GM19397 (cell line): ENCODE measurements around the gene SLC9A9.
"Not testable (repeated sequence)": the region's sequence is repeated elsewhere in the genome, so short reads cannot be mapped to it uniquely, and the experiment has no call there.

Experiments used
- ATAC-seq: cut with Tn5 transposase; IDR thresholded peaks from one replicate; pipeline ENCODE4 v1.9.1; 2021; ENCODE audit warnings: mild to moderate bottlenecking, moderate library complexity; ENCODE audit not compliant: unreplicated experiment

SLC9A9 gene

DNA sequence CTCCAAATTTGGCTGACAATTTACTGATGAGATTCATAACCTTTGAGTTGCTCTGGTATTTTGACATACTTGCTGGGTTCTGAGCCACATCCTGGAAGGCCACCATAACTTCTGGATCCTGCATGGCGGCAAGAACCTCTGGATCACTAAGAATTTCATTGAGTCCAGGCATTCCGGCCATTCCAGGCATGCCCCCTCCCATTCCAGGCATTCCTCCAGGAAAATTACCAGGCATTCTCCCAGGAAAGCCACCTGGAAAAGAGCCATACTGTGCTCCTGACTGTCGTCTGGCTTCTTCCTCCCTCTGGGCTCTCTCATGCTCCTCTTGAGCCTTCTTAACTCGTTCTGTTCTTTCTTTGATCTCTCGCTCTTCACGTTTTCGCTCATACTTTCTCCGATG, 331.1 kb downstream of the SLC9A9 start:
- ATAC-seq: not testable (repeated sequence)

- no peak for ATAC-seq
These were observed 333.4 kb downstream of the SLC9A9 start for GRCh38 chr3:143514874-143515273.

DNA sequence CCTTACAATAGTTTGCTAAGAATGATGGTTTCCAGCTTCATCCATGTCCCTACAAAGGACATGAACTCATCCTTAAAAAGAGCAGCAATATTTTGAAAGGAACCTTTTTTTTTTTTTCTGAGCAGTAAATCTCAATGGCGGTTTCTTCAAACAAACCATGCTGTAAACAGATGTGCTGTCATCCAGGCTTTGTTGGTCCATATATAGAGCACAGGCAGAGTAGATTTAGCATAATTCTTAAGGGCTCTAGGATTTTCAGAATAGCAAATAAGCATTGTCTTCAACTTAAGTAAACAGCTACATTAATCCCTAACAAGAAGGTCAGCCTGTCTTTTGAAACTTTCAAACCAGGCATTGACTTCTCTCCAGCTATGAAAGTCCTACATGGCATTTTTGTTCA, 334.2 kb downstream of the SLC9A9 start:
- no peak for ATAC-seq

GRCh38 chr3:143511174-143511879, 336.9 kb downstream of the SLC9A9 start:
- no peak for ATAC-seq

DNA sequence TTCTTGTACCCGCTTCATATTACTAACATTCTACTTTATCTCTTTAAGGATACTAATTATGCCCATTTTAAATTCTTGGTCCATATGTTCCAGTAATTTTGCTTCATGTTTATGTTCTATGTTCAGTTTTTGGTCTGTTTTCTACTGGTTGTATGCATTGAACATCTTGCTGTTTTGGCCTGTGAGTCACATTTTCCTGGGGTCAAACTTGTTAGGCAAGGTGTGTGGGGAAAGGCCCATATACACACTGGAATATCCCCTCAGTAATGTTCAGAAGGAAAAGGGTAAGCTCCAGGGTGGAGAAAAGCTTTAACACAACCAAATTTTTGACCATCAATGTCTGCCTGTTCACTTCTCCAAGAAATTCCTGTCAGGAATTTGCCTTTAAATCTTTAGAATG, 337.7 kb downstream of the SLC9A9 start:
- no peak for ATAC-seq

DNA sequence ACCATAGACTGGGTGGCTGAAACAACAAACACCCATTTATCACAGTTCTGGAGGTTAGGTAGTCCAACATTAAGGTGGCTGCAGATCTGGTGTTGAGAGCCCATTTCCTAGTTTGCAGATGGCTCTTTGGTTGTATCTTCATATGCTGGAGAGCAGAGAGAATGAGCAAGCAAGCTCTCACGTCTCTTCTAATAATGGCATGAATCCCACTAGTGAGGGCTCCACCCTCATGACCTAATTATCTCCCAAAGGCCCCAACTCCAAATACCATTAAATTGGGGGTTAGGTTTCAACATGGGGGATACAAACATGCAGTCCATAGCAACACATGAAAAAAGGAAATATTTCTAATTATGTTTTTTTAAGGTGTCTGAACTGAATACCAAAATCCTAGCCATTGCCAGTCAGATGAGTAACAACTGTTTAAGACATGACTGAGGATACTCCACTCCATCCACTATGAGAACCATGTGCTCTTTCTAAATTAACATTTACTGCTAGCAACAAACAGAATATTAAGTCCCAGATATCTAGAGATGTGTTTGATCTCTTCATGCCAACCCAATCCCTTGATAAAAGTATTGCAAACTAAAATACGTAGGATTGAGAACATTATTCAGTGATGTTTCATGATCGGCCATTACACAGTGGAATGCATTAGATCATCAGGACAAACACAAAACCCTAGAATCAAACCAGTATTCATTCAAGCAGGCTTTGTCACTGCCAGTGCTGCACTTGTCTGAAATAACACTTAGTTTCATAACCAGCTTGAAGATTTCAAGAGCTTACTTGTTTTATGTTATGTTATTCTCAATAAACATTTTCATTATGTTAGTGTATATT, 340.3 kb downstream of the SLC9A9 start:
- ATAC-seq: no peak

DNA sequence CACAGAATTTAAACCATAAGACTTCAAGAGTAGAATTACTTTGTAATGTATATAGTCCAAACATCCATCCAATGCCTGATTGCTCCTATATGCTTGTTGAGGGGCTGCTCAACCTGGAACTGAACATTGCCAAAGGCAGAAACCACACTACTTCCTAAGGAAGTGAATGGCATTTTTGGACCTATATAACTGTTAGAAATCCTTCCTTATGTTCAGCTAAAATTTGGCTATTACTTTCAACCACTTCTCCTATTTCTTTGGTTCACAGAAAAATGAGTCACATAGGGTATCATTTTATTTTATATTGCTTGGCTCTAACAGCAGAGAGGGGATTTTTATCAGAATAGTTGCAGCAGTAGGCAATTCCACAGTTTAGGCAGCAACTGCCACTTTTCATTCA, 342.1 kb downstream of the SLC9A9 start:
- no peak for ATAC-seq

DNA sequence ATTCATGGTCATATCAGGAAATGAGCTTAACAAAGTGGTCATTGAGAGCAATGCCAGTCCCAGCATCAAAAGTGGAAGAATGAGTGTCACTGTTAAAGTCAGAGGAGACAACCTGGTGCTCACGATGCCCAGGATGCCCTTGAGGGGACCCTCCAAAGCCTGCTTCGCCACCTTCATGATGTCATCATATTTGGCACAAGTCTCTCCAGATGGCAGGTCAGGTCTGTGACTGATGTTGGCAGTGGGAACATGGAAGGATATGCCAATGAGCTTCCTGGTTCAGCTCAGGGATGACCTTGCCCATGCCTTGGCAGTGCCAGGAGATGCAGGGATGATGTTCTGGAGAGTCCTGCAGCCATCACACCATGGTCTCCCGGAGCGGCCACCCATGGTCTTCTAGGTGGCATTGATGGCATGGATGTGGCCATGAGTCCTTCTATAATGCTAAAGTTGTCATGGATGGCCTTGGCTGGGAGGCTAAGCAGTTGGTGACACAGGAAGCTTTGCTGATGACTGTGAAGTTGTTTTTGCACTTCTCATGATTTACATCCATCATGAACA, 344.9 kb downstream of the SLC9A9 start:
- ATAC-seq: no peak

DNA sequence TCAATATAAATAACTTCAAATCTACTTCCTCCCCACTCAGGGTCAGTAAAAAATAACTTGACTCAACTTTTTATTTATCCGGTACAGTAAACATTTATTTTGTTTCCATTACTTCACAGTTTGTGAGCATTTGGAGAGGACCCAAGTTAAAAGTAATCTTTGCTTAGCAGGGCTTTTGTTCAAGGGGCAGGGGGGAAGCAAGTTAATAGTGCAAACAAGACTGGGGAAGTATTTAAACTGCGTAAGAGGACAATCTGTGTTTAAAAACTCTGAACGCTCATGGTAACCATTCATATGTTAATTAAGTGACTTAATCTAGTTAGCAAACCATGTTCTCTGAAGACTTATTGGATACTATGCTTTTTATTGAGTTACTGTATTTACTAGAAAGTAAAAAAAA, 346.2 kb downstream of the SLC9A9 start:
- ATAC-seq: no peak

- no peak for ATAC-seq
These were observed 350.9 kb downstream of the SLC9A9 start for GRCh38 chr3:143497382-143497781.

- ATAC-seq: no peak
These were observed 352.1 kb downstream of the SLC9A9 start for GRCh38 chr3:143496191-143496590.

DNA sequence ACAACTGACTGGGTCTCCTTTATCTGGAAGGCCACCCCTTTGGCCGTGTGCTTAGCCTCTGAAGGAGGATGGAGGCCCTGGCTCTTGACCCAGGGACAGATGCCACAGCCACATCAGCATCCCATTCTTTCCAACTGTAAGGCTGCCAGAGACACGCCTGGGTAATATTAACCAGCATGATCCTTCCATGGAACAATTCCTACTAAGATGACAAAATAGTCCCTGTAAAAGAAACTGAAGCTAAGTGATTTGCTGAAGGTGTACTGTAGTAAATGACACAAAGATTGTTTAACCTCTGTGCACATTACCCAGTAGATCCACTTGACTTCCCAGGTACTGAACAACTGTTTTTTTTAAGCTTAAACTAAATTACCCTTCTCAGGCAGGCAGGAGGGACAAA, 352.7 kb downstream of the SLC9A9 start:
- no peak for ATAC-seq

- ATAC-seq: no peak
These were observed 361.7 kb downstream of the SLC9A9 start for GRCh38 chr3:143486611-143487010.

DNA sequence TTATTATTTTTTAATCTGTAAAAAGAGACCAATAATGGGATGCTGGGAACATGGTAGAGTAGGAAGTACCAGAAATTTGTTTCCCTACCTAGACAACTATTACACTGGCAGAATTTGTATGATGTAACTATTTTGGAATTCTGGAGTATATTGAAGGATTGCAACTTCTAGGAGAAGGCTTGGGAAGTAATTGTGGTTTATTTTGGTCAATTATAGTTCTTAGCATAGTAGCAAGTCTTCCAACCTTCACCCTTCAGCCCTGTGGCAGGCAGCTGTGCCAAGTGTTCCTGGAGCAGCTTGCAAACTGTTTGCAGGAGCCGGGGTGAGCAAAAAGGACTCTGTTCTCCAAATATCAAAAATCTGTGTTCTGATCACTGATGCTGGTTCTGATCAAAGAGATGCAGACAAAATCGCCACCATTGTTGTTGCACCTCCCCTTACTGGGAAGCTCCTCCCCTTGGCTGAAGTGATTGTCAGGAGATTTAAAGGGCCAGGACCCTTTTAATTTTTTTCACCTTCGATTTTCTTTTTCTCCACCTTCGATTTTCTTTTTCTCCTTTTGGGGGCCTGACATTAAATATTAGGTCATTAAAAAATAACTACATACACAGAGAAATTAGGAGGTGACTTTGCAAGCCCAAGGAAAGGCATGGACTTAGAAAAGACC, 363.3 kb downstream of the SLC9A9 start:
- ATAC-seq: no peak

GRCh38 chr3:143483214-143483613, 365.1 kb downstream of the SLC9A9 start:
- ATAC-seq: no peak

- no peak for ATAC-seq
These were observed 365.9 kb downstream of the SLC9A9 start for GRCh38 chr3:143482106-143483088.

DNA sequence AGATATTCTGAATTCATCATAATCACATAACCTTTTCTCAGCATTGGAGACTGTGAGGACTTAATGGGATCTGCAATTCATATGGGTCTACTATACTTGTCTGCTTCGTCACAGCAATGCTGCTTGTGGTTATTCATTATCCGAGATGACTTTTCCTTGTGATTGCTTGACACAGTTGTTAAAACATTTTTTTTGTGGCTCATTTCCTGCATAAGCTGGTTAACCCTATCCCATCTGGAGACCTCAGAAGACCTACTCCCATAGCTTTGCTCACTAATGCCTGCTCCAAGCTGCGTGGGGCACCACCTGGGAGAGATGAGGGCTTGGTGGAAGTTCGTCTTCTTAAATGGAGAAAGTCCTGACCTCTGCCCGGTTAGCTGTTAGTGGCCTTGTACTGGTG, 367.9 kb downstream of the SLC9A9 start:
- ATAC-seq: no peak

GRCh38 chr3:143479727-143480126, 368.5 kb downstream of the SLC9A9 start:
- ATAC-seq: no peak

- no peak for ATAC-seq
These were observed 370.1 kb downstream of the SLC9A9 start for GRCh38 chr3:143478115-143478693.
